Stomach smooth muscle (tissue), 2 donors: ENCODE measurements around the gene MRC2.
"Not testable (repeated sequence)": the region's sequence is repeated elsewhere in the genome, so short reads cannot be mapped to it uniquely, and the experiment has no call there.

Experiments
- H3K27ac ChIP-seq: one replicate; pipeline ENCODE4 v1.7.0; 2013; ENCODE audit warnings: mild to moderate bottlenecking, low read length, inconsistent platforms
- H3K27me3 ChIP-seq, 2 donors: one replicate each; pipeline ENCODE4 v1.7.0; 2013; ENCODE audit warnings: low read length in 2 of 2; ENCODE audit not compliant: insufficient read depth in 2 of 2, control insufficient read depth in 1 of 2
- H3K36me3 ChIP-seq, 2 donors: one replicate each; pipeline ENCODE4 v1.7.0; 2013; ENCODE audit warnings: low read length in 2 of 2; ENCODE audit not compliant: control insufficient read depth in 2 of 2, insufficient read depth in 2 of 2
- H3K4me1 ChIP-seq: one replicate; pipeline ENCODE4 v1.7.0; 2013; ENCODE audit warnings: low read length; ENCODE audit not compliant: control insufficient read depth, insufficient read depth
- H3K4me3 ChIP-seq, 2 donors: one replicate each; pipeline ENCODE4 v1.7.0; 2013; ENCODE audit warnings: low read length in 2 of 2
- H3K9ac ChIP-seq, 2 donors: one replicate each; pipeline ENCODE4 v1.7.0; 2013; ENCODE audit warnings: low read length in 2 of 2, mild to moderate bottlenecking in 1 of 2
- H3K9me3 ChIP-seq, 2 donors: one replicate each; pipeline ENCODE4 v1.7.0; 2013; ENCODE audit warnings: low read length in 2 of 2; ENCODE audit not compliant: control insufficient read depth in 2 of 2
- donor health status: healthy.
- donor health status: Pancreatic carcinoma.

The MRC2 gene

DNA sequence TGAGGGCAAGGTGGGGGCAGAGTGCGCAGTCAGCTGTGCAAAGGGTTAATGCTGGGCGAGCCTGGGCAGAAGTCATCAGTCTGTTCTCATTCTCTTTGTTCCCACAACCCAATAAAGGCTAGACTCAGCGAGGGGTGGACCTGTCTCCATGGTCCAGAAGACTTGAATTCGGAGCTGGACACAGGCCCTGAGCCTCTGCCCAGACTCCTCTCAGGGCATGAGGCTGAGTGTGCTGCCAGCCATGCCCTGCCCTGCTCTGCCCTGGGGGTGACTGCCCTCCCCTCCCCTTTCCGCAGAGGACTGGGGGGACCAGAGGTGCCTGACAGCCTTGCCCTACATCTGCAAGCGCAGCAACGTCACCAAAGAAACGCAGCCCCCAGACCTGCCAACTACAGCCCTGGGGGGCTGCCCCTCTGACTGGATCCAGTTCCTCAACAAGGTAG, 54.5 kb downstream of the MRC2 start:
- Histone ChIP-seq H3K36me3 (peaks cover 0 to 3% of the 10 kb centered on the region in 2 donors), H3K27ac (no peak overlapping the region), H3K27me3 (no peaks in the 10 kb centered on the region), H3K9me3 (no peaks in the 10 kb centered on the region), H3K9ac (no peak overlapping the region), H3K4me1 (no peaks in the 10 kb centered on the region), H3K4me3 (no peak overlapping the region)

DNA sequence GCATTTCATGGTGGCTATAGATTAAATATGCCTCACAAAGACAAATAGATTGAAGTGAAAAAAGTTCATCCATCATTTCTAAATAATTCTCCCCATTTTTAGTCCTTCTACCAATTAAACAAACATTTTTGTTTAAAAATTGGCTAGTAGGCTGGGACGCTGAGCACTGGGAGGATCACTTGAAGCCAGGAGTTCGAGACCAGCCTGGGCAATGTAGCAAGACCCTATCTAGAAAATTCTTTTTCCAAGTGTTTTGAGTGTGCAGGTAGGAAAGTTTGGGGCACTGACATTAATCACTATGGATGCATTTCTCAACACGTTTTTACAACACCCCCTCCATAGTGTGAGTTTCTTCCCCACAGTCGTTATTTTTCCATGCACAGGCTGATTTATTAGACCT, 56.7 kb downstream of the MRC2 start:
- H3K27me3 ChIP-seq: no peaks in the 10 kb centered on the region
- H3K4me1 ChIP-seq: no peaks in the 10 kb centered on the region
- H3K4me3 ChIP-seq: no peak overlapping the region
- no peak overlapping the region for H3K9ac ChIP-seq
- peaks cover 0 to 2% of the 10 kb centered on the region in 2 donors for H3K36me3 ChIP-seq
- no peak overlapping the region for H3K27ac ChIP-seq
- no peaks in the 10 kb centered on the region for H3K9me3 ChIP-seq

DNA sequence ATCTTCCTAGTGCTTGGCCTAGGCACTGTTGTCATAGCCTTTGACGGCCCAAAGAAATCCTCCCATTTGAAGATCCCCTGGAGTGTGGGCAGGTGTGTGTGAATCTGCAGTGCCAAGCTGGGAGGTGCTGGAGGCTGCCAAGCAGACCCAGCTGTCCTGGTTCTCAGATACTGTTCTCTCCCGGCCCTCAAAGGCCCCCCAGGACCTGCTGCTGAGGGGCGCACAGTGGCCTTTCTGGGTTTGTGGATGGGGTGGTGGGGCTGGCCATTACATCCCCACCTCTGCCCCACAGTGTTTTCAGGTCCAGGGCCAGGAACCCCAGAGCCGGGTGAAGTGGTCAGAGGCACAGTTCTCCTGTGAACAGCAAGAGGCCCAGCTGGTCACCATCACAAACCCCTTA, 60.5 kb downstream of the MRC2 start:
- Histone ChIP-seq H3K36me3 (peaks cover 0 to 2% of the 10 kb centered on the region in 2 donors), H3K9ac (no peak overlapping the region), H3K27ac (no peak overlapping the region), H3K4me1 (peaks cover 2% of the 10 kb centered on the region), H3K9me3 (no peaks in the 10 kb centered on the region), H3K27me3 (no peaks in the 10 kb centered on the region), H3K4me3 (no peak overlapping the region)

GRCh38 chr17:62688398-62689160, 61.1 kb downstream of the MRC2 start:
- Histone ChIP-seq H3K27ac (no peak overlapping the region), H3K27me3 (no peaks in the 10 kb centered on the region), H3K4me3 (no peak overlapping the region), H3K36me3 (peaks cover 0 to 2% of the 10 kb centered on the region in 2 donors), H3K9ac (no peak overlapping the region), H3K9me3 (no peaks in the 10 kb centered on the region), H3K4me1 (peaks cover 2% of the 10 kb centered on the region)

- no peaks in the 10 kb centered on the region for H3K9me3 ChIP-seq
- peaks cover 0 to 2% of the 10 kb centered on the region in 2 donors for H3K36me3 ChIP-seq
- H3K4me1 ChIP-seq: peaks cover 2% of the 10 kb centered on the region
- no peak overlapping the region for H3K4me3 ChIP-seq
- H3K9ac ChIP-seq: no peak overlapping the region
- no peaks in the 10 kb centered on the region for H3K27me3 ChIP-seq
- no peak overlapping the region for H3K27ac ChIP-seq
These were observed 62.1 kb downstream of the MRC2 start for GRCh38 chr17:62689441-62690167.

GRCh38 chr17:62690168-62690897, 62.9 kb downstream of the MRC2 start:
- H3K9ac ChIP-seq: no peak overlapping the region
- peaks cover 0 to 2% of the 10 kb centered on the region in 2 donors for H3K36me3 ChIP-seq
- H3K27me3 ChIP-seq: no peaks in the 10 kb centered on the region
- no peak overlapping the region for H3K4me3 ChIP-seq
- H3K27ac ChIP-seq: no peak overlapping the region
- peaks cover 2% of the 10 kb centered on the region for H3K4me1 ChIP-seq
- H3K9me3 ChIP-seq: no peaks in the 10 kb centered on the region

DNA sequence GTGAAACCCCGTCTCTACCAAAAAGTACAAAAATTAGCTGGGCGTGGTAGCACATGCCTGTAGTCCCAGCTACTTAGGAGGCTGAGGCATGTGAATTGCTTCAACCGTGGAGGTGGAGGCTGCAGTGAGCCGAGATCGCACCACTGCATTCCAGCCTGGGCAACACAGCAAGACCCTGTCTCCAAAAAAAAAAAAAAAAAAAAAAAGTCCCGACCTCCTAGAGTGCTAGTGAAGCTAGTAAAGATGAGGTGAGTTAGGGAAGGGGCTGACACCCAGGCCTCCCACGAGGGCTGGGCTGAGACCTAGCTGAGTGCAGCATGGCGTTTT, 64.1 kb downstream of the MRC2 start:
- H3K36me3 ChIP-seq, H3K4me1 ChIP-seq, H3K9me3 ChIP-seq, H3K9ac ChIP-seq, H3K27ac ChIP-seq, H3K4me3 ChIP-seq, H3K27me3 ChIP-seq: not testable (repeated sequence)

DNA sequence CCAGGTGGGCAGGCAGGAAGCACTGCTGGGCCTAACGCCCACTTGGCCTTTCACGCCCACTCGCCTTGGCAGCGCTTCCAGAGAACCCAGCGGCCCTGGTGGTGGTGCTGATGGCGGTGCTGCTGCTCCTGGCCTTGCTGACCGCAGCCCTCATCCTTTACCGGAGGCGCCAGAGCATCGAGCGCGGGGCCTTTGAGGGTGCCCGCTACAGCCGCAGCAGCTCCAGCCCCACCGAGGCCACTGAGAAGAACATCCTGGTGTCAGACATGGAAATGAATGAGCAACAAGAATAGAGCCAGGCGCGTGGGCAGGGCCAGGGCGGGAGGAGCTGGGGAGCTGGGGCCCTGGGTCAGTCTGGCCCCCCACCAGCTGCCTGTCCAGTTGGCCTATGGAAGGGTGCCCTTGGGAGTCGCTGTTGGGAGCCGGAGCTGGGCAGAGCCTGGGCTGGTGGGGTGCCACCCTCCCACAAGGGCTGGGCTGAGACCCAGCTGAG, 64.7 kb downstream of the MRC2 start:
- Histone ChIP-seq H3K4me3 (no peak overlapping the region), H3K36me3 (no peaks in the 10 kb centered on the region), H3K4me1 (peaks cover 2% of the 10 kb centered on the region), H3K9ac (no peak overlapping the region), H3K9me3 (no peaks in the 10 kb centered on the region), H3K27me3 (no peaks in the 10 kb centered on the region), H3K27ac (no peak overlapping the region)

DNA sequence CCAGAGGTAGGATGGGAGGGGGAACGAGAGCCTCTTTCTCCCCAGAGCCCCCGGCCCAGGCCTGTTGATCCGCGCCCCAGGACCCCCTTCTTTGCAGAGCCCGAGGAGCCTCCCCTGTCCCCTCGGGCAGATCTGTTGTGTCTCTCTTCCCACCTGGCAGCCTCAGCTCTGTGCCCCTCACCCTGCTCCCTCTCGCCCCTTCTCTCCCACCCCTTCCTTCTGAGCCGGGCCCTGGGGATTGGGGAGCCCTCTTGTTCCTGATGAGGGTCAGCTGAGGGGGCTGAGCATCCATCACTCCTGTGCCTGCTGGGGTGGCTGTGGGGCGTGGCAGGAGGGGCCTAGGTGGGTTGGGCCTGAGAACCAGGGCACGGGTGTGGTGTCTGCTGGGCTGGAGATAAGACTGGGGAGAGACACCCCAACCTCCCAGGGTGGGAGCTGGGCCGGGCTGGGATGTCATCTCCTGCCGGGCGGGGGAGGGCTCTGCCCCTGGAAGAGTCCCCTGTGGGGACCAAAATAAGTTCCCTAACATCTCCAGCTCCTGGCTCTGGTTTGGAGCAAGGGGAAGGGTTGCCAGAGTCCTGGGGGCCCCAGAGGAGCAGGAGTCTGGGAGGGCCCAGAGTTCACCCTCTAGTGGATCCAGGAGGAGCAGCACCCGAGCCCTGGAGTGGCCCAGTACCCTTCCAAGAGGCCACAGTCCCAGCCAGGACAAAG, 65.4 kb downstream of the MRC2 start:
- Histone ChIP-seq H3K36me3 (no peaks in the 10 kb centered on the region), H3K4me3 (no peak overlapping the region), H3K27ac (no peak overlapping the region), H3K9ac (no peak overlapping the region), H3K27me3 (no peaks in the 10 kb centered on the region), H3K9me3 (no peaks in the 10 kb centered on the region), H3K4me1 (peaks cover 2% of the 10 kb centered on the region)

DNA sequence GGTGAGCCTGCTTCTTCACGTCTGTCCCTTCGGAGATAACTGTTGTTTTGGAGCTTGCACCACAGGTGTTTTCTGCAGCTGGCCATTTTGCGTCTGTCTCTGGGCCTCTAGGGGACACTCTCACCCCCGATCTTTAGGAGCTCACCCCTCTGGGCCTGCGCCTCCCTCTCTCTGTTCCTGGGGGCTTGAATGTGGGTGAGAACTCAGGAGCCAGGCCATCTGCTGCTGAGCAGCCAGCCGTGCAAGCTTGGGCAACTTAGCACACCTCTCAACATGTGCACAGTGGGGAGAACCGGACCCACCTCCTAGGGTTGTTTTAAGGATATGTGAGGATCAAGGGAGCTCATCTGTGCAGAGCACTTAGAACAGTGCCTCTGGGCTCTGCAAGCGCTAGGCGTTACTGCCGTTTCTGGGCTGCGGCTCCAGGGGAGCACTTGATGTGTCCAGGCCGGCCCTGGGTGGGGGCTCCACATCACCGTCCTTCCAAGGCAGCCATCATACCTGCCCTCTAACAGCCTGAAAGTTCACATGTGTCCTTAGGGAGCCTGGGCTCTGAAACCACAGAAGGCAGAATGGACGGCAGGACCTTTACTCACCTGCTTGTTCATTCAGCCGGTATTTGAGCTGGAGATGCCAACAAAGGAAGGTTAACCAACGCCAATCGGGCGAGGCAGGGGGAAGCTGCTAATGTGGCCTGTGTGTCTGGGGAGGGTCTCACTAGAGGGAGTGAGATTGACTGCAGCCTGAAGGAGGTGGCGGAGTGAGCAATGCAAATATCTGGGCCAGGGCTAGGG, 66.3 kb downstream of the MRC2 start:
- Histone ChIP-seq H3K4me1 (peaks cover 2% of the 10 kb centered on the region), H3K9me3 (no peaks in the 10 kb centered on the region), H3K27me3 (no peaks in the 10 kb centered on the region), H3K27ac (no peak overlapping the region), H3K36me3 (no peaks in the 10 kb centered on the region), H3K4me3 (no peak overlapping the region), H3K9ac (no peak overlapping the region)
